Mesendoderm (in vitro differentiated cells): ENCODE data around the gene ST6GAL1.
"Not testable (repeated sequence)": the region's sequence is repeated elsewhere in the genome, so short reads cannot be mapped to it uniquely, and the experiment has no call there.

Experiments used
- DNase-seq: peaks from one replicate; pipeline ENCODE4 v3.0.0; 2013
- H2AK5ac ChIP-seq: 2 replicates; pipeline ENCODE4 v1.6.1; 2013; ENCODE audit warnings: low read length, inconsistent platforms
- H2BK120ac ChIP-seq: 2 replicates; pipeline ENCODE4 v1.6.1; 2013; ENCODE audit warnings: low read depth, mild to moderate bottlenecking, low read length, moderate library complexity, mixed read lengths
- H2BK15ac ChIP-seq: replicated peaks from 2 replicates; pipeline ENCODE4 v1.6.1; 2013; ENCODE audit warnings: low read depth, mild to moderate bottlenecking, moderate library complexity
- H2BK5ac ChIP-seq: 2 replicates; pipeline ENCODE4 v1.6.1; 2013; ENCODE audit warnings: low read length, inconsistent platforms
- H3K18ac ChIP-seq: 2 replicates; pipeline ENCODE4 v1.6.1; 2013; ENCODE audit warnings: mild to moderate bottlenecking, low read length, mixed read lengths
- H3K23ac ChIP-seq: one replicate; pipeline ENCODE4 v1.6.1; 2013; ENCODE audit warnings: low read length
- H3K27ac ChIP-seq: 2 replicates; pipeline ENCODE4 v1.5.1; 2013; ENCODE audit warnings: low read depth, mild to moderate bottlenecking, inconsistent platforms, low read length, moderate library complexity
- H3K27me3 ChIP-seq: 2 replicates; pipeline ENCODE4 v1.6.1; 2013; ENCODE audit warnings: low read length, control low read depth, mild to moderate bottlenecking, inconsistent platforms; ENCODE audit not compliant: insufficient read depth, poor library complexity
- H3K36me3 ChIP-seq: 2 replicates; pipeline ENCODE4 v1.6.1; 2013; ENCODE audit warnings: low read length, inconsistent platforms; ENCODE audit not compliant: control insufficient read depth, insufficient read depth
- H3K4ac ChIP-seq: one replicate; pipeline ENCODE4 v1.6.1; 2013; ENCODE audit warnings: low read depth, mild to moderate bottlenecking, low read length, moderate library complexity
- H3K4me1 ChIP-seq: 2 replicates; pipeline ENCODE4 v1.6.1; 2013; ENCODE audit warnings: low read depth, low read length, inconsistent platforms; ENCODE audit not compliant: control insufficient read depth
- H3K4me2 ChIP-seq: 2 replicates; pipeline ENCODE4 v1.6.1; 2013; ENCODE audit warnings: low read length
- H3K4me3 ChIP-seq: 2 replicates; pipeline ENCODE4 v1.5.1; 2013; ENCODE audit warnings: mild to moderate bottlenecking, low read length
- H3K56ac ChIP-seq: one replicate; pipeline ENCODE4 v1.6.1; 2013; ENCODE audit warnings: low read length
- H3K79me1 ChIP-seq: 2 replicates; pipeline ENCODE4 v1.6.1; 2013; ENCODE audit warnings: low read length, inconsistent platforms
- H3K79me2 ChIP-seq: 2 replicates; pipeline ENCODE4 v1.6.1; 2013; ENCODE audit warnings: mild to moderate bottlenecking, low read length; ENCODE audit not compliant: control insufficient read depth, insufficient read depth
- H3K9ac ChIP-seq: 2 replicates; pipeline ENCODE4 v1.6.1; 2013; ENCODE audit warnings: low read length, inconsistent platforms
- H4K5ac ChIP-seq: one replicate; pipeline ENCODE4 v1.6.1; 2013; ENCODE audit warnings: low read length
- H4K8ac ChIP-seq: one replicate; pipeline ENCODE4 v1.6.1; 2013; ENCODE audit warnings: low read depth, mild to moderate bottlenecking, control low read depth, low read length, moderate library complexity
- WGBS: extraction: QIAGEN DNeasy Blood & Tissue Kit; methylation state at CpG from one replicate; pipeline ENCODE4 v1.1.7; 2013; ENCODE audit warnings: low lambda C conversion rate, missing lambda C conversion rate; ENCODE audit not compliant: insufficient coverage; ENCODE audit errors: extremely low coverage; 5-methylcytosine and 5-hydroxymethylcytosine counted together

The ST6GAL1 gene

DNA sequence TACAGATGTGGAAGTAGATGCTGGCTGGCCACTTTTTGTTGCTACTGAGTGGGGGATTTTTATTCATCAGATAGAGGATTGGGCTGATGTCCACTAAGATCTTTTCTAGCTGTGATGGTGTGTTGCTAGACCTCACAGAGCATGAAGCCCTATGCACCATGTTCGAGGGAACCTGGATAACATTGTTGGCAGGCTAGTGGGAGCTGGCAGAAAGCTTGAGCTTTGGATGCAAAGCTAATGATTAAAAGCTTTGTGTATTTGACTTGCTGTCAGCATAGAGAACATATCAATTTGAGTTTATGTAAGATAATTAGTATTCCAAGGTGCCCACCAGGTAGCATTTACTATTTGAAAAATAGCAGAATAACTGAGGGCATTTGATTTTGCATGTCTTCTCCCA lies 59.1 kb downstream of the ST6GAL1 start:
- Histone ChIP-seq H3K79me1 (peaks cover 5% of the 10 kb centered on the region), H3K27me3 (no peaks in the 10 kb centered on the region), H3K4ac (no peak overlapping the region), H3K4me2 (no peak overlapping the region), H3K56ac (no peak overlapping the region), H3K18ac (no peak overlapping the region), H3K79me2 (peaks cover 3% of the 10 kb centered on the region), H3K23ac (no peak overlapping the region), H2BK15ac (no peak overlapping the region), H2BK5ac (no peak overlapping the region), H3K9ac (no peak overlapping the region), H3K36me3 (no peaks in the 10 kb centered on the region), H4K5ac (no peak overlapping the region), H2BK120ac (no peak overlapping the region), H3K27ac (no peak overlapping the region), H3K4me3 (no peak overlapping the region), H2AK5ac (no peak overlapping the region), H4K8ac (no peak overlapping the region), H3K4me1 (no peaks in the 10 kb centered on the region)
- no CpG with 5 or more reads among the region's 1 CpG for WGBS
- no peak for DNase-seq

GRCh38 chr3:186990277-186990676 lies 60.0 kb downstream of the ST6GAL1 start:
- Histone ChIP-seq H2AK5ac (no peak overlapping the region), H3K4ac (no peak overlapping the region), H3K23ac (no peak overlapping the region), H3K36me3 (no peaks in the 10 kb centered on the region), H3K9ac (no peak overlapping the region), H2BK15ac (no peak overlapping the region), H3K79me1 (peaks cover 5% of the 10 kb centered on the region), H3K79me2 (peaks cover 3% of the 10 kb centered on the region), H3K56ac (no peak overlapping the region), H3K4me1 (no peaks in the 10 kb centered on the region), H2BK120ac (no peak overlapping the region), H3K4me3 (no peak overlapping the region), H3K18ac (no peak overlapping the region), H3K4me2 (no peak overlapping the region), H3K27ac (no peak overlapping the region), H2BK5ac (no peak overlapping the region), H3K27me3 (no peaks in the 10 kb centered on the region), H4K8ac (no peak overlapping the region), H4K5ac (no peak overlapping the region)
- DNase-seq, result no peak
- WGBS, result no CpG with 5 or more reads among the region's 3 CpGs

DNA sequence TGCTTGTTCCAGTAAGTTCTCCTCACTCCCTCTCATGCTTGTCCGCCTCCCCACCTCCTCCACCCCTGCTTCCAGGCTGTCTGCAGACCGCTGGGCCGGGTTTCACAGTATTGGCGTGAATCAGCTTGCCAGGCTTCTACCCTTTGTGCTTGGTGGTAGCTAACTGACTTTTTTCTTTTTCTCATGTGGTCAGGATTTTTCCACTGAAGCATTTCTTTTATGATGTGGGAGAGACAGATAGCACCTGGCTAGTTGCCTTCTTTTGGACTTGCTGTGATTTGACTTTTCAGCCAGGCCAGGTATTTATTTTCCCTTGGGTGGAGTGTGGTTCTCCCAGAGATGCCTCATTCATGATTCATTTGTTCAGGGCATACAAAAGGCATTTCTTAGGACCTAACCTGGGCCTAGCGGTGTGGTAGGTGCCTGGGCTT lies 60.6 kb downstream of the ST6GAL1 start:
- H3K9ac ChIP-seq, result no peak overlapping the region
- H3K18ac ChIP-seq, result no peak overlapping the region
- H3K4me2 ChIP-seq, result no peak overlapping the region
- H4K8ac ChIP-seq, result no peak overlapping the region
- no CpG with 5 or more reads among the region's 5 CpGs for WGBS
- peaks cover 5% of the 10 kb centered on the region for H3K79me1 ChIP-seq
- H2BK5ac ChIP-seq, result no peak overlapping the region
- no peak overlapping the region for H3K23ac ChIP-seq
- no peaks in the 10 kb centered on the region for H3K4me1 ChIP-seq
- peaks cover 3% of the 10 kb centered on the region for H3K79me2 ChIP-seq
- no peaks in the 10 kb centered on the region for H3K27me3 ChIP-seq
- H2BK15ac ChIP-seq, result no peak overlapping the region
- no peak for DNase-seq
- no peak overlapping the region for H3K4ac ChIP-seq
- no peak overlapping the region for H3K56ac ChIP-seq
- no peak overlapping the region for H2BK120ac ChIP-seq
- no peaks in the 10 kb centered on the region for H3K36me3 ChIP-seq
- no peak overlapping the region for H3K27ac ChIP-seq
- H3K4me3 ChIP-seq, result no peak overlapping the region
- H4K5ac ChIP-seq, result no peak overlapping the region
- no peak overlapping the region for H2AK5ac ChIP-seq

DNA sequence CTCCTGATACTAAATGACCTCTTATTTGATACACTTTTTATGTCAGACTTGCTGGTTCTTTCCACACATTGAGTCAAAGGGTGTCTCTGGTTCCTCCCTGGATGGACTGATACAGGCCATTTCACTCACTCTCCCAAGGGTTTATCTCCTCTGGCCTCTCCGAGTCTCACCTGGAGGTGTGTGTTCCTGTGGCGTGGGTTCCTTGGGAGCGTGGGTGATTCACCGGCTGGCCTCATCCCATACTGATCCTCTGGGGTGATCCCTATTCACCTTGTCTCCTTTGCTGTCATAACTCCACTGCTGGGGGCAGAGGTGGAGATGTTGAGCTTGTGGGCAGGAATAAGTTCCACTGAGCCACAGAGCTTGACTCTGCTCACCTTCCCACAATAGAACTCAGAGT lies 61.1 kb downstream of the ST6GAL1 start:
- H3K18ac ChIP-seq, result no peak overlapping the region
- no peaks in the 10 kb centered on the region for H3K4me1 ChIP-seq
- H3K4me3 ChIP-seq, result no peak overlapping the region
- H4K8ac ChIP-seq, result no peak overlapping the region
- WGBS, result no CpG with 5 or more reads among the region's 4 CpGs
- H3K4ac ChIP-seq, result no peak overlapping the region
- H3K27me3 ChIP-seq, result no peaks in the 10 kb centered on the region
- H3K56ac ChIP-seq, result no peak overlapping the region
- H3K23ac ChIP-seq, result no peak overlapping the region
- no peak overlapping the region for H3K27ac ChIP-seq
- H3K9ac ChIP-seq, result no peak overlapping the region
- no peak overlapping the region for H2BK15ac ChIP-seq
- peaks cover 3% of the 10 kb centered on the region for H3K79me2 ChIP-seq
- no peak for DNase-seq
- H2BK5ac ChIP-seq, result no peak overlapping the region
- no peak overlapping the region for H2BK120ac ChIP-seq
- no peak overlapping the region for H3K4me2 ChIP-seq
- no peak overlapping the region for H2AK5ac ChIP-seq
- H4K5ac ChIP-seq, result no peak overlapping the region
- H3K79me1 ChIP-seq, result peaks cover 7% of the 10 kb centered on the region
- no peaks in the 10 kb centered on the region for H3K36me3 ChIP-seq

DNA sequence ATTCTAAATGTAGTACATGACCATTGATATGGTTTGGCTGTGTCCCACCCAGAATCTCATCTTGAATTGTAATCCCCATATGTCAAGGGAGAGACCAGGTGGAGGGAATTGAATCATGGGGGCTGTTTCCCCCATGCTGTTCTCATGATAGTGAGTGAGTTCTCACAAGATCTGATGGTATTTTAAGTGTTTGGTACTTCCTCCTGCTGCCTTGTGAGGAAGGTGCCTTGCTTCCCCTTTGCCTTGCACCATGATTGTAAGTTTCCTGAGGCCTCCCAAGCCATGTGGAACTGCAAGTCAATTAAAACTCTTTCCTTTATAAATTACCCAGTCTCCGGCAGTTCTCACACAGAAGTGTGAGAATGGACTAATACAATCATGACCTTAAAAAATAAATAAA lies 61.8 kb downstream of the ST6GAL1 start:
- no CpG with 5 or more reads among the region's 1 CpG for WGBS
- H3K56ac ChIP-seq, DNase-seq, H4K5ac ChIP-seq, H3K9ac ChIP-seq, H2AK5ac ChIP-seq, H3K4ac ChIP-seq, H3K27ac ChIP-seq, H3K4me2 ChIP-seq, H3K79me1 ChIP-seq, H2BK120ac ChIP-seq, H3K4me3 ChIP-seq, H3K18ac ChIP-seq, H3K36me3 ChIP-seq, H3K23ac ChIP-seq, H2BK5ac ChIP-seq, H3K79me2 ChIP-seq, H3K4me1 ChIP-seq, H2BK15ac ChIP-seq, H3K27me3 ChIP-seq, H4K8ac ChIP-seq: not testable (repeated sequence)

- no peak for DNase-seq
- Histone ChIP-seq H3K4ac (no peak overlapping the region), H3K79me2 (peaks cover 3% of the 10 kb centered on the region), H3K36me3 (no peaks in the 10 kb centered on the region), H2BK15ac (no peak overlapping the region), H2AK5ac (no peak overlapping the region), H3K4me3 (no peak overlapping the region), H3K4me1 (no peaks in the 10 kb centered on the region), H3K56ac (peak overlapping the region; percentile 15), H4K5ac (no peak overlapping the region), H3K79me1 (peaks cover 10% of the 10 kb centered on the region), H3K27me3 (no peaks in the 10 kb centered on the region), H3K9ac (no peak overlapping the region), H2BK120ac (no peak overlapping the region), H2BK5ac (no peak overlapping the region), H4K8ac (no peak overlapping the region), H3K18ac (no peak overlapping the region), H3K27ac (no peak overlapping the region), H3K4me2 (no peak overlapping the region), H3K23ac (no peak overlapping the region)
- WGBS, result no CpG with 5 or more reads among the region's 7 CpGs
Observed at GRCh38 chr3:186993210-186993782, 63.0 kb downstream of the ST6GAL1 start.
